A673 (cell line): ENCODE results near the gene LRRC9. TPM values are rescaled to one million over a fixed set of nuclear protein-coding genes. Genes with fewer than 3 reads are reported as not detected.

Experiments used
- BruUV-seq: library from RNA; stranded (reverse); fragments of 400-500 nt; replicated peaks from 2 replicates; lab custom pipeline; 2021; lab: Mats Ljungman, UMichigan
- CTCF ChIA-PET: fragments of 300-600 bp; sonication (Branson Sonifier 250); formaldehyde crosslinking; loops from one replicate; lab custom pipeline; 2022; ENCODE audit warnings: antibody characterized with exemption; lab: Charles Lee
- POLR2A ChIA-PET: fragments of 300-600 bp; sonication (Branson Sonifier 250); formaldehyde crosslinking; loops from one replicate; lab custom pipeline; 2022; ENCODE audit warnings: antibody characterized with exemption; ENCODE audit not compliant: low non-redundant PET; lab: Charles Lee
- DNase-seq: peaks from one replicate; pipeline ENCODE4 v3.0.0-alpha.2; 2015; ENCODE audit warnings: low spot score
- H3K27ac ChIP-seq: fragments of 200-600 bp; sonication (generic); 2 replicates; pipeline ENCODE4 v1.5.1; 2016; ENCODE audit warnings: mixed run types, low read depth, mild to moderate bottlenecking, mixed read lengths, antibody characterized with exemption, low read length; ENCODE audit not compliant: poor library complexity, severe bottlenecking
- H3K27me3 ChIP-seq: fragments of 200-600 bp; sonication (generic); replicated peaks from 2 replicates; pipeline ENCODE4 v1.6.1; 2017; ENCODE audit warnings: mixed run types, low read depth, mild to moderate bottlenecking, mixed read lengths, antibody characterized with exemption, low read length; ENCODE audit not compliant: insufficient read depth, poor library complexity
- H3K36me3 ChIP-seq: fragments of 200-600 bp; sonication (generic); 2 replicates; pipeline ENCODE4 v1.6.1; 2016; ENCODE audit warnings: mixed run types, mild to moderate bottlenecking, mixed read lengths, antibody characterized with exemption, low read length; ENCODE audit not compliant: insufficient read depth, poor library complexity, severe bottlenecking
- H3K4me1 ChIP-seq: fragments of 200-600 bp; sonication (generic); 2 replicates; pipeline ENCODE4 v1.6.1; 2017; ENCODE audit warnings: mixed run types, mild to moderate bottlenecking, mixed read lengths, antibody characterized with exemption, low read length; ENCODE audit not compliant: insufficient read depth, poor library complexity, severe bottlenecking
- H3K4me3 ChIP-seq: fragments of 200-600 bp; sonication (generic); 2 replicates; pipeline ENCODE4 v1.5.1; 2016; ENCODE audit warnings: low read depth, mixed run types, mild to moderate bottlenecking, mixed read lengths, low read length; ENCODE audit not compliant: poor library complexity, severe bottlenecking
- H3K9me3 ChIP-seq: fragments of 200-600 bp; sonication (generic); 2 replicates; pipeline ENCODE4 v1.6.1; 2016; ENCODE audit warnings: mixed run types, low read depth, mild to moderate bottlenecking, mixed read lengths, antibody characterized with exemption, low read length; ENCODE audit not compliant: poor library complexity, severe bottlenecking
- CTCF ChIP-seq: fragments of 300-800, 200-600 bp; sonication (generic); conservative IDR thresholded peaks from 2 replicates; pipeline ENCODE4 v1.5.1; 2017; ENCODE audit warnings: low read depth, mild to moderate bottlenecking, antibody characterized with exemption, low read length, moderate library complexity, mixed read lengths
- EZH2 ChIP-seq: fragments of 200-600 bp; sonication (generic); IDR thresholded peaks from 2 replicates; pipeline ENCODE4 v1.6.1; 2017; ENCODE audit warnings: borderline replicate concordance, low read depth, mild to moderate bottlenecking, mixed read lengths, antibody characterized with exemption, low read length; ENCODE audit not compliant: poor library complexity, severe bottlenecking
- intact Hi-C: fragments of 100-400 bp; cut with micrococcal nuclease; formaldehyde crosslinking; loops from one replicate; pipeline ENCODE4 v1.10.0; 2022; ENCODE audit not compliant: unreplicated experiment
- total RNA-seq: library from RNA; stranded (reverse); gene quantifications from 2 replicates; pipeline ENCODE4 v1.2.3, GENCODE V29; 2021

The LRRC9 gene
- total RNA-seq, 1 experiment from 2014 or later, result not detected

GRCh38 chr14:59959668-59960067 is 39.7 kb downstream of the LRRC9 start:
- TF ChIP-seq CTCF, result no peak
- no peak for TF ChIP-seq EZH2
- BruUV-seq, result no TSS peak
- H3K4me1 ChIP-seq, result no peaks in the 10 kb centered on the region
- no peaks in the 10 kb centered on the region for H3K36me3 ChIP-seq
- no peak overlapping the region for H3K4me3 ChIP-seq
- H3K27ac ChIP-seq, result no peak overlapping the region
- intact Hi-C loops, result no loop called here
- ChIA-PET POLR2A (no interaction called here), CTCF (no interaction called here)
- no peaks in the 10 kb centered on the region for H3K9me3 ChIP-seq
- H3K27me3 ChIP-seq, result no peaks in the 10 kb centered on the region
- no peak for DNase-seq

- no TSS peak for BruUV-seq
- intact Hi-C loops, result no loop called here
These were observed 41.6 kb downstream of the LRRC9 start for GRCh38 chr14:59961518-59962062.

GRCh38 chr14:59964251-59965007 is 44.5 kb downstream of the LRRC9 start:
- Histone ChIP-seq H3K9me3 (no peaks in the 10 kb centered on the region), H3K27ac (no peak overlapping the region), H3K4me1 (peaks cover 3% of the 10 kb centered on the region), H3K27me3 (no peaks in the 10 kb centered on the region), H3K4me3 (no peak overlapping the region), H3K36me3 (no peaks in the 10 kb centered on the region)
- intact Hi-C loops, result loop anchor here (2.0 to 5.0 kb wide), 2 partner anchors 220 to 598 kb away; no protein-coding TSS in a partner anchor
- no TSS peak for BruUV-seq
- TF ChIP-seq CTCF, result no peak
- TF ChIP-seq EZH2, result no peak
- no peak for DNase-seq
- POLR2A ChIA-PET, result no interaction called here
- CTCF ChIA-PET, result interaction anchor here (0.6 to 1.4 kb wide), 5 partner anchors 10 to 221 kb away, joined by 4 to 7 read pairs (median 4); no protein-coding TSS in a partner anchor

More at GRCh38 chr14:59961518-59962062, 41.6 kb downstream of the LRRC9 start:
- H3K27me3 ChIP-seq, result no peaks in the 10 kb centered on the region
- H3K4me1 ChIP-seq, result peaks cover 3% of the 10 kb centered on the region
- no peaks in the 10 kb centered on the region for H3K36me3 ChIP-seq
- no peaks in the 10 kb centered on the region for H3K9me3 ChIP-seq
- no peak for DNase-seq
- ChIA-PET CTCF (no interaction called here), POLR2A (no interaction called here)
- no peak overlapping the region for H3K4me3 ChIP-seq
- no peak overlapping the region for H3K27ac ChIP-seq
- TF ChIP-seq EZH2, result no peak
- TF ChIP-seq CTCF, result no peak
